HG03342 (cell line): ENCODE data around the gene RAP1GAP.

Experiments used
- ATAC-seq: cut with Tn5 transposase; IDR thresholded peaks from one replicate; pipeline ENCODE4 v1.9.1; 2021; ENCODE audit warnings: mild to moderate bottlenecking, moderate library complexity; ENCODE audit not compliant: unreplicated experiment

RAP1GAP gene

GRCh38 chr1:21596174-21596573 is 73.0 kb downstream of the RAP1GAP start:
- ATAC-seq = no peak

DNA sequence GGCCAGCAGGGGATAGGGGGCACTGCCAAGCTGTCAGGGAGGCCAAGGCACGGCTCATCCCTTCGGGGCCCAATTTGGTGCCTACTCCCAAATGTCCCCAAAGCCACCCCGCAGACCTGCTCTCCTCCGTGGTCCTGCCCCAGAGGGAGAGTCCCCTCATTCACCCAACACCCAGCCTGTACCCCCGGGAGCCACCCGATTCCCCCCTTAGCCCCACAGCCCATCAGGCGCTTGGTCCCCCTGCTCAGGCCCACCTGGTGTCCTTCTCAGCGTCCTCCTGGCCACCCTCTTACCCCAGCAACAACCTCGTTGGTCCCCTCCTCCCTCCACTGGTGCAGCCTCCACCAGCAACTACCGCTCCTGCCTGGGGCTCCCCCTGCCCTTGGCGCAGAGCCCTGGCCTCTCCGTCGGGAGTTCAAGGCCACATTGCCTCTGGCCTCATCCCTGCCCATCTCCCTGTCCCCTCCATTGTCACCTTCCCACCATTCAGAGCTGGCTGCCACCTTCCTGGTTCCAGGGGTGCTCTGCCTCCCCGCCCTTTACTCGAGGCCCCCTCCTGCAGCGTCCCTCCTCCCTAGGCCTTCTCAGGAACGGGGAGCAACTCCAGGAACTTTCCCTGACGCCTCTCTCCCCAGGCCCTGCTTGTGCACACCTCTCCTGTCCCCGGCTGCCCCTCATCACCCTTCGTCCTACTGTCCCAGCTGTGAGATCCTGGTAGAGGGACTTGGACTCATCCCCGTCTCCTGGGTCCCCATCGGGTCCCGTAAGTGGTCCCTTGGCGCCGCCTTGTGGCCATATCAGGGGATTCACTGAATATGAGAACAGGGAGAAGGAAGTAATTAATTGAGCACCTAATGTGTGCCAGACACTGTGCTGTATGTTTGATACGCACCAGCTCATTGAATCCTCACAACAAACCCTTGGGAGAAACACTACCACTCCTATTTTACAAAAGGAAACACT is 73.9 kb downstream of the RAP1GAP start:
- ATAC-seq = no peak

GRCh38 chr1:21594501-21594900 is 74.7 kb downstream of the RAP1GAP start:
- no peak for ATAC-seq

DNA sequence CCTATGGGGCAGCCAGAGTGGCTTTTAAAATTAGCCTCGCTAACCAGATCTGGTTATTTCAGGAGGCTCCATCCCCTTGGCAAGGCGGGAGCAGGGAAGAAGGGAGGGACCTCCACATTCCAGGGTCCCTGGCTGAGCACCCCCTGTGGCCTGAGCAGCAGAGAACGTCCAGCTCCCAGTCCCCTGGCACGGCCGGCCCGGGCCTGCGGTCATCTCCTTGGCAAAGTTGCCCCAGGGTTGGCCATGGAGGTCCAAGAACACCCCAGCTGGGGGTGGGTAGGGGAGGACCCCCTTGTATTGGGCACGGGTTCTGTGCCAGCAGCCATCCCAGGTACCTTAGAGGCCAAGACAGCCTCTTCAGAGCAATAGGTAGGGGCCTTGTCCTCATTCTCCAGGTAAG is 75.9 kb downstream of the RAP1GAP start:
- ATAC-seq = no peak

- ATAC-seq = no peak
These were observed 76.9 kb downstream of the RAP1GAP start for GRCh38 chr1:21592086-21592865.

DNA sequence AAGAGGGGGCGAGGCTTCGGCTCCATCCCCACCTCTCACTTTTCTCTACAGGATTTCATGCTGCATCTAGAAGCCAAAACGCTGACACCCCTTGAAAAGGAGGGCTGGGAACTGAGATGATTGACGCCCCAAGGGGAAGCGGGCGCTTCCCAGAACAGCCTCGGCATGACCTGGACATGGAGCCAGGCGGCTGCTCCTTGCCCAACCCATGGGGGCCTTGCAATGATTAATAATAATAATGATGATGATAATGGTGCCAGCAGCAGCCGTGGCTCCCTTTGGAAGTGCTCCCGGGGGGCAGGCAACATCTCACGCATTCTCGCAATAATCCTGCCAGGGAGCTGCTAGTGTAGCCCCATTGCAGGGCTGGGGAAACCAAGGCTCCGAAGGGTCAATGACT is 78.2 kb downstream of the RAP1GAP start:
- ATAC-seq = no peak

GRCh38 chr1:21590126-21590880 is 78.9 kb downstream of the RAP1GAP start:
- no peak for ATAC-seq

DNA sequence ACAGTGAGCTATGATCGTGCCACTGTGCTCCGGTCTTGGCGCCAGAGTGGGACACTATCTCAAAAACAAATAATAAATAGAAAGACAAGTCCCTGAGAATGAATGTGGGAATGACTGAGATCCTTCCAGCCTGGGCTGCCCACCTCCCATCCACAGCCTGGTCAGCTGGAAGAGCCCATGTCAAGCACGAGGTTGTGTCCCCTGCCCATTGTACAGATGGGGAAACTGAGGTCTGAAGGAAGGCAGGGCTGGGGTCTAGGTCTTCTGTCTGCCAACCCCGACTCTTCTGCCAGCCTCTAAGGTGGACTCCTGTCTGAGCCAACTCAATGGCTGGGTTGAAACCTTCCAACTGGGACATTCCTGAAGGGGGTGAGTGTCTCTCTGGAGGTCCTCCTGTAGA is 79.5 kb downstream of the RAP1GAP start:
- no peak for ATAC-seq

- no peak for ATAC-seq
These were observed 81.6 kb downstream of the RAP1GAP start for GRCh38 chr1:21587602-21587953.

- ATAC-seq = no peak
These were observed 82.1 kb downstream of the RAP1GAP start for GRCh38 chr1:21586846-21587601.

- ATAC-seq = no peak
These were observed 82.9 kb downstream of the RAP1GAP start for GRCh38 chr1:21586222-21586621.

- ATAC-seq = no peak
These were observed 84.1 kb downstream of the RAP1GAP start for GRCh38 chr1:21585037-21585436.

DNA sequence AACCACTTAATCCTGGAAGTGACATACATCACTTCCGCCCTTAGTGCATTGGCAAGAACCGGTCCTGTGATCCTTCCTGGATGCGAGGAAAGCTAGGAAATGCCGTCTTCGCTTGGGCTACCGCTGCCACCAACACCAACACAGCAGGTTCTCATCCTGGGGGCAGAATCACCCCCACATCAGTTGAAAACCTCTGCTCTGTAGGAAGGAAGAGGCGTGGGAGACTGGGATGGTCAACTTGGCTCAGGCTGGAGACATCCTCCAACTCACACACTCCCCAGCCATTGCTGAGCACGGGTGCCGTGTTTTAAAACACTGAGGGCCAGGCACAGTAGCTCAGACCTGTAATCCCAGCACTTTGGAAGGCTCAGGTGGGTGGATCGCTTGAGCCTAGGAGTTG is 85.1 kb downstream of the RAP1GAP start:
- ATAC-seq = no peak

DNA sequence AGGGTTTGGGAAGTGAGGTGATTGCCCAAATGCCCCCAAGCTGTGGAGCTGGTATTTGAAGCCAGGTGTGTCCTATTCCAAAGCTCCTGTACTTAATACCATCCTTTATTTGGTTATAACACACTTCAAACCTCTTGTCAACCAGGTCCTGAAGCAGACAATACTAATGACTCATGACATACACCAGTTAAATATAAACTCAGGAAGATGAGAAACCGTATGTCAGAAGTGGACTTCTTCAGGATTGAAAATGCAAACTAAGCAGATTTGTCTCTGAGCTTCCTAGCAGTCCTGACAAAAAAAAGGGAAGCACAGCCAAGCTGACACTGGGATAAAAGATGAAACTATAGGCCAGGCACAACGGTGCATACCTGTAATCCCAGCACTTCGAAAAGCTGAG is 89.4 kb downstream of the RAP1GAP start:
- ATAC-seq = no peak

GRCh38 chr1:21577933-21578332 is 91.2 kb downstream of the RAP1GAP start:
- no peak for ATAC-seq

- ATAC-seq = no peak
These were observed 91.8 kb downstream of the RAP1GAP start for GRCh38 chr1:21577324-21577723.

DNA sequence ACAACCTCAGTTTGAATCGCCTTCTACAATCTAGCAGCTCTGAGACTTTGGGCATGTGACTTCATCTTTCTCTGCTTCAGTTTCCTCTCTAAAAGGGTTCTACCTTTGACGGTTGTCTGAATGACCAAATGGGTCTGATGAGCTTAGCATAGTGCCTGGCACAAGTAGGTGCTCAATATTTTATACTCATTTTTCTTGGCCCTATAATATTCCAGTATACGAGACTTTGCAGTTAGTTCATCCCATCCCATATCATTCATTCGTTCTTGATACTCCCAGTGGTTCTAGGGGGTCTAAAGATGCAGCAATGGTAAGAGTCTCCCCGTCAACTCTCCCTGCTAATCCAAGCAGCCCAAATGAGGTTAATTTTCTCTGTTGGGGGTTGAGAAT is 92.4 kb downstream of the RAP1GAP start:
- no peak for ATAC-seq

DNA sequence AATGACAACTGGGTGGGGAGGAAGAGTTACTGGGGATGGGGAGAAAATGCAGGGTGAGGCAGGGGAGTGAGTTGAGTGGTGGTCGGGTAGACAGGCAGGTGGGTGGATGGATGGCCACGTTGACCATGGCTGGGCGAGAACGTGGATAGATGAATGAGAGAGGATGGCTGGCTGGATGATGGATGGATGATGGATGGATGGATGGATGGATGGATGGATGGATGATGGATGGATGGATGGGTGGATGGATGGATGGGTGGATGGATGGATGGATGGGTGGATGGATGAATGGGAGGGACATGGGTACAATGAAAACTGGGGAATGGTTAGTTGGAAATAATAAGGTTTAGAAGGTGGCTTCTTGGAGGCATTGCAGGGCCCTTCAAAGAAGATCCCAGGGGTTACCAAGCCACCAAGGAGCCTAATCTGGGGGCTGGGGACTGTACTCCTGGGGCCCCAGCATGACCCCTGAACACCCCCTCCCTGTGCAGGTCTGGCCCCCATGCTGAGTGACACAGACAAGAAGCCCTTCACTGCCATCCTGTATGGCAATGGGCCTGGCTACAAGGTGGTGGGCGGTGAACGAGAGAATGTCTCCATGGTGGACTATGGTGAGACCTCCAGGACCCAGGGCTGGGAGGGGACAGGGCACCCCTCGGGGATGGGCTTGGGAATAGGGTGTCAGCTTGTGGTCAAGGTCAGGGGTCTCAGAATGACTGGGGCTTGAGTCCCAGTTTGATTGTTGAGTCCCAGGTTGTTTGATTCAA is 92.9 kb downstream of the RAP1GAP start:
- no peak for ATAC-seq

DNA sequence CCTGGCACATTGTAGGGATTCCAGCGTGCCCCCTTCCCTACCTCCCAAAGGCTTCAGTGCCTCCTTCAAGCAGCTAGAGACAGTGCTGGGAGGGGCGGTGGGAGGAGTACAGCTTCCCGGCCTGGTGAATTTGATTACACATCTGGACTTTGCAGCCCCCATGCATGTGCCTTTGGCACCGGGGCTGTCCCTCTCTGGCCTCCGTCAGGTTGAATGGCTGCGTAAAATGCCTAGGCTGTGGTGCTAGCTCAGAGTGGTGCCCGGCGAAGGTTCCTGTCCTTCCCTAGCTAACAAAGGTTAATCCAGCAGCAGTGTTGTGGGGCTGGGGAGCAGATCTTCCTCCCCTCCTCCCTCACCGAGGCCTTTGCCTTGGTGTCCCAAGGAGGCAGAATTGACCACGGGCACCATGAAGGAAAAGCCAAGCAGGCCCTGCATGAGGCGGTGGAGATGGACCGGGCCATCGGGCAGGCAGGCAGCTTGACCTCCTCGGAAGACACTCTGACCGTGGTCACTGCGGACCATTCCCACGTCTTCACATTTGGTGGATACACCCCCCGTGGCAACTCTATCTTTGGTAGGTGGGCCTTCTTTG is 93.7 kb downstream of the RAP1GAP start:
- no peak for ATAC-seq
